Type B pancreatic cell (in vitro differentiated cells): ENCODE data around the gene WDHD1. TPM values are rescaled to one million over a fixed set of nuclear protein-coding genes. Genes with fewer than 3 reads are reported as not detected.
"Not testable (repeated sequence)": the region's sequence is repeated elsewhere in the genome, so short reads cannot be mapped to it uniquely, and the experiment has no call there.

Experiments
- DNase-seq: peaks from one replicate; pipeline ENCODE4 v3.0.0; 2021; ENCODE audit warnings: mixed read lengths; ENCODE audit not compliant: unreplicated experiment; ENCODE audit errors: extremely low spot score
- H3K27ac Mint-ChIP-seq: 2 replicates; pipeline ENCODE4 v1.8.0; 2021; ENCODE audit warnings: mild to moderate bottlenecking, mixed read lengths
- H3K27me3 Mint-ChIP-seq: 2 replicates; pipeline ENCODE4 v1.8.0; 2021; ENCODE audit warnings: mixed read lengths
- H3K36me3 Mint-ChIP-seq: 2 replicates; pipeline ENCODE4 v1.8.0; 2021; ENCODE audit warnings: mixed read lengths
- H3K4me1 Mint-ChIP-seq: one replicate; pipeline ENCODE4 v1.8.0; 2021; ENCODE audit warnings: mixed read lengths; ENCODE audit not compliant: unreplicated experiment
- H3K4me3 Mint-ChIP-seq: 2 replicates; pipeline ENCODE4 v1.8.0; 2021; ENCODE audit warnings: mild to moderate bottlenecking, mixed read lengths
- H3K9me3 Mint-ChIP-seq: 2 replicates; pipeline ENCODE4 v1.8.0; 2021; ENCODE audit warnings: mixed read lengths
- total RNA-seq: library from RNA; stranded (reverse); gene quantifications from 2 replicates; pipeline ENCODE4 v1.2.1, GENCODE V29; 2021; ENCODE audit warnings: low replicate concordance
- TF ChIP-seq, protein P1 (sequence below): fragments of 200-600 bp; sonication (generic); conservative IDR thresholded peaks from 2 replicates; pipeline ENCODE4 v1.5.0; 2021; ENCODE audit warnings: antibody characterized with exemption, mild to moderate bottlenecking

WDHD1 gene
- total RNA-seq, 1 donor from 2014 or later: 36.0 TPM

DNA sequence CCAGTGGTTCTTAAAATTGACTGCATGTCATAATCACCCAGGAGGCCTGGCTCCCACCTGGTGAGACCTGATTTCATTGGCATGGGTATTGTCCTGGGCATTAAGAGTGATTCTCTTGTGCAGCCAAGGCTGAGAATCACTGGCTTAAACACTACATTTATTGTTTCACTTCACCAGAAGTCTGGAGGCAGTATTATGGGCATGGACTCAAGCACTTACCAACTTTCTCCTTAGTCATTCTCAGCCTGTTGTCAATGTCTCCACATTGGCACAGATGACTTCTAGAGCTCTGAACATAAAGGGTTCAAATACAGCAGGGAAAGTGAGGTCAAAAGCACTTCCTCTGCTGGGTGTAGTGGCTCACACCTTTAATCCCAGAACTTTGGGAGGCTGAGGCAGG is 98.7 kb downstream of the WDHD1 start:
- no peaks in the 10 kb centered on the region for H3K9me3 Mint-ChIP-seq
- no peaks in the 10 kb centered on the region for H3K36me3 Mint-ChIP-seq
- TF ChIP-seq, protein P1, sequence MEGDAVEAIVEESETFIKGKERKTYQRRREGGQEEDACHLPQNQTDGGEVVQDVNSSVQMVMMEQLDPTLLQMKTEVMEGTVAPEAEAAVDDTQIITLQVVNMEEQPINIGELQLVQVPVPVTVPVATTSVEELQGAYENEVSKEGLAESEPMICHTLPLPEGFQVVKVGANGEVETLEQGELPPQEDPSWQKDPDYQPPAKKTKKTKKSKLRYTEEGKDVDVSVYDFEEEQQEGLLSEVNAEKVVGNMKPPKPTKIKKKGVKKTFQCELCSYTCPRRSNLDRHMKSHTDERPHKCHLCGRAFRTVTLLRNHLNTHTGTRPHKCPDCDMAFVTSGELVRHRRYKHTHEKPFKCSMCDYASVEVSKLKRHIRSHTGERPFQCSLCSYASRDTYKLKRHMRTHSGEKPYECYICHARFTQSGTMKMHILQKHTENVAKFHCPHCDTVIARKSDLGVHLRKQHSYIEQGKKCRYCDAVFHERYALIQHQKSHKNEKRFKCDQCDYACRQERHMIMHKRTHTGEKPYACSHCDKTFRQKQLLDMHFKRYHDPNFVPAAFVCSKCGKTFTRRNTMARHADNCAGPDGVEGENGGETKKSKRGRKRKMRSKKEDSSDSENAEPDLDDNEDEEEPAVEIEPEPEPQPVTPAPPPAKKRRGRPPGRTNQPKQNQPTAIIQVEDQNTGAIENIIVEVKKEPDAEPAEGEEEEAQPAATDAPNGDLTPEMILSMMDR: no peak
- no peaks in the 10 kb centered on the region for H3K27me3 Mint-ChIP-seq
- H3K27ac Mint-ChIP-seq: no peak overlapping the region
- DNase-seq: no peak
- H3K4me3 Mint-ChIP-seq: no peak overlapping the region
- no peaks in the 10 kb centered on the region for H3K4me1 Mint-ChIP-seq

DNA sequence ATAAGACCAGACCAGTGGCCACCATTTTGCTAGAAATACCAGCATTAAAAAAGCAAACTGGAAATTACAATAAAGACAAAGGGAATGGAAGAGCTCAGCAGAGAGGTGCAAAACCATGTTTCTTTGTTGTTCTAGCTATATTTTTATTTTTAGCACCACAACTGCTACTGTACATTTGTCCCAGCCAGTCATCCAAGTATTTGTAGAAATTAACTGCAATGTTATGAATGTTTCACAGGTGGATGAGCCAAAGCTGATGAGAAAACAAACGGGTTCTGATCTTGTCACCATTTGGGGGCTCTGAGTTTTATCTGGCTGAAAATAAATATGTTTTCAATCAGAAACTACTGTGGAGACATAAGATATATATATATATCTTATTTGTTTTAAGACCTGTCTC is 99.3 kb downstream of the WDHD1 start:
- no peaks in the 10 kb centered on the region for H3K9me3 Mint-ChIP-seq
- no peaks in the 10 kb centered on the region for H3K36me3 Mint-ChIP-seq
- H3K4me1 Mint-ChIP-seq: no peaks in the 10 kb centered on the region
- no peak overlapping the region for H3K4me3 Mint-ChIP-seq
- no peaks in the 10 kb centered on the region for H3K27me3 Mint-ChIP-seq
- DNase-seq: no peak
- H3K27ac Mint-ChIP-seq: no peak overlapping the region
- TF ChIP-seq, protein P1: no peak

DNA sequence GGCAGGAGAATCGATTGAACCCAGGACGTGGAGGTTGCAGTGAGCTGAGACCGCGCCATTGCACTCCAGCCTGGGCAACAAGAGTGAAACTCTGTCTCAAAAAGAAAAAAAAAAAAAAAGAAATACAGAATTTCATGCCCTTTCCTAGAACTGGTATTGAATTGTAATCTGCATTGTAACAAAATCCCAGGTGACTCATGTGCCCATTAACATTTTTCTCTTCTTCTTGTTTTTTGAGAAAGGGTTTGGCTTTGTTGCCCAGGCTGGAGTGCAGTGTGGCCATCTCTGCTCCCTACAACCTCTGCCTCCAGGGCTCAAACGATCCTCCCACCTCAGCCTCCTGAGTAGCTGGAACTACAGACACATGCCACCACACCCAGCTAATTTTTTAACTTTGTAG is 100.3 kb downstream of the WDHD1 start:
- not testable (repeated sequence) for H3K4me3 Mint-ChIP-seq, H3K27me3 Mint-ChIP-seq, H3K27ac Mint-ChIP-seq, DNase-seq, H3K36me3 Mint-ChIP-seq, H3K9me3 Mint-ChIP-seq, H3K4me1 Mint-ChIP-seq

DNA sequence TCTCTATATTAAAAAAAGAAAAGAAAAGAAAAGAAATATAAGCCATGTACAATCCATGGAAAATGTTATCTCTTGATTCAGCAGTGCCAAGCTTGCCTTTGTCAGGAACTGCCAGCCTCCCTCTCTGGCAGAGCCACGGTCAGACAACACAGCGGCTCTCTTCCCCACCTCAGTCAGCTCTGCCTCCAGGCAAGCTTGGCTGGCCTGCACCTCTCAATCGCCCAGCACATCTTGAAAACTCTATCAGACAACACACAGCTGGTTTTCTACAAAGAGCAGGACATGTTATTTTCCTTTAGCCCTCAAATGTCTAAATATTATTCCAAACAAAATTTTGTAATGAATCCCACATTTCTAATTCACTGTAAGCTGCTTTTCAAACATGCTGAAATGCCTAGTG is 104.3 kb downstream of the WDHD1 start:
- no peaks in the 10 kb centered on the region for H3K27me3 Mint-ChIP-seq
- H3K9me3 Mint-ChIP-seq: no peaks in the 10 kb centered on the region
- no peaks in the 10 kb centered on the region for H3K36me3 Mint-ChIP-seq
- H3K4me1 Mint-ChIP-seq: no peaks in the 10 kb centered on the region
- TF ChIP-seq, protein P1: no peak
- no peak overlapping the region for H3K27ac Mint-ChIP-seq
- H3K4me3 Mint-ChIP-seq: no peak overlapping the region
- no peak for DNase-seq

DNA sequence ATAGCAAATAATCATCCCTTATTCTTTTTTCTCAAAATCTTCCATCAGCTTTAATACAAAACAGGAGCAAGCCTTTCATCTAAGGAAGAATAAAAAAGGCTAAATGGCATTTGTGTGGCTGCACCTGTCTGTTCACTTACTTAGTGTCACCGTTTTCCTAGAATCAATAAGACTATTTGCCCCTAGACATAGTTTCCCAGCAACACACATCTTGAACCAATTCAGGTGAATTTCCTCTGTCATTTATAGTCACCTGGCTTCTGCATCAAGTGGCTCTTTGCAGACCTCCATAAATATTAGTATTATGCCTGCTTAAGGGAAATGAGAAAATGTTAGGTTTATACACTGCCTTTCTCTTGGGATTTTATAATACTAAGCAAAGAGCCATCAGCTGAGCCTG is 106.8 kb downstream of the WDHD1 start:
- H3K27ac Mint-ChIP-seq: no peak overlapping the region

DNA sequence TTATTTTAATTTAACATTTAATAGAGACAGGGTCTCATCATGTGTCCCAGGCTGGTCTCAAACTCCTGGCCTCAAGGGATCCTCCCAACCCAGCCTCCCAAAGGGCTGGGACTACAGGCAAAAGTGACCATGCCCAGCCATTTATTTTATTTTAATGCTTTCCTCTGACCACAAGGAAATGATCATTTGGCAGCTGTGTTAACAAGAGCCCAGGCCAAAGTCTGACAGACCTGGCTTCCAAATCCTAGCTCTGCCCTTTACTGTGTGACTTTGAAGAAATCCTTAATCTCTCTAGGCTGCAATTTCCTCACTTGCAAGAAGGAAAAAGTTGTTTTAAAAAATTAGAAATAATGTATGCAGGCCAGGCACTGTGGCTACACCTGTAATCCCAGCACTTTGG is 107.6 kb downstream of the WDHD1 start:
- H3K4me1 Mint-ChIP-seq: no peaks in the 10 kb centered on the region
- H3K27ac Mint-ChIP-seq: no peak overlapping the region
- DNase-seq: no peak
- TF ChIP-seq, protein P1: no peak
- no peak overlapping the region for H3K4me3 Mint-ChIP-seq
- H3K36me3 Mint-ChIP-seq: no peaks in the 10 kb centered on the region
- no peaks in the 10 kb centered on the region for H3K9me3 Mint-ChIP-seq
- no peaks in the 10 kb centered on the region for H3K27me3 Mint-ChIP-seq

More for the DNA sequence above, 106.8 kb downstream of the WDHD1 start:
- no peaks in the 10 kb centered on the region for H3K4me1 Mint-ChIP-seq
- no peaks in the 10 kb centered on the region for H3K36me3 Mint-ChIP-seq
- H3K9me3 Mint-ChIP-seq: no peaks in the 10 kb centered on the region
- TF ChIP-seq, protein P1: no peak
- no peak for DNase-seq
- H3K4me3 Mint-ChIP-seq: no peak overlapping the region
- H3K27me3 Mint-ChIP-seq: no peaks in the 10 kb centered on the region
